Breast epithelium (tissue), 3 donors: ENCODE measurements around the gene ATP5PB.

Source experiments
- CTCF ChIP-seq, 3 donors: fragments of 450-650 bp; IDR thresholded peaks; one replicate each; pipeline ENCODE4 v1.5.1; 2016 to 2017; ENCODE audit warnings: antibody characterized with exemption in 3 of 3, mild to moderate bottlenecking in 3 of 3, moderate library complexity in 3 of 3
- POLR2A ChIP-seq: fragments of 450-650 bp; IDR thresholded peaks from one replicate; pipeline ENCODE4 v1.6.1; 2016; ENCODE audit warnings: antibody characterized with exemption, mild to moderate bottlenecking, moderate library complexity

- TF ChIP-seq POLR2A (no peak), CTCF (IDR thresholded peaks at IDR 0.05) (no peak)
These were observed 42.0 kb upstream of the ATP5PB start for GRCh38 chr1:111407301-111407700.
